H9 (cell line): ENCODE data around the gene GUCY2D. TPM values are rescaled to one million over a fixed set of nuclear protein-coding genes. Genes with fewer than 3 reads are reported as not detected.

ENCODE experiments used
- DNase-seq: peaks from one replicate; pipeline ENCODE4 v3.0.0-alpha.2; 2017
- H2AFZ ChIP-seq: one replicate; pipeline ENCODE4 v1.6.1; 2013; ENCODE audit warnings: mild to moderate bottlenecking, low read length, control low read depth, moderate library complexity
- H2AK5ac ChIP-seq: 2 replicates; pipeline ENCODE4 v1.6.1; 2013; ENCODE audit warnings: low read length, control low read depth, mixed read lengths; ENCODE audit not compliant: insufficient read length
- H2BK120ac ChIP-seq: one replicate; pipeline ENCODE4 v1.6.1; 2013; ENCODE audit warnings: low read depth, mild to moderate bottlenecking, low read length, control low read depth, inconsistent platforms; ENCODE audit not compliant: poor library complexity, severe bottlenecking
- H2BK12ac ChIP-seq: 2 replicates; pipeline ENCODE4 v1.6.1; 2013; ENCODE audit warnings: low read length, control low read depth, mixed read lengths, low read depth; ENCODE audit not compliant: insufficient read length
- H2BK15ac ChIP-seq: 2 replicates; pipeline ENCODE4 v1.6.1; 2013; ENCODE audit warnings: low read depth, low read length, control low read depth
- H2BK20ac ChIP-seq: one replicate; pipeline ENCODE4 v1.6.1; 2013; ENCODE audit warnings: low read depth, mild to moderate bottlenecking, low read length, control low read depth, inconsistent platforms; ENCODE audit not compliant: poor library complexity, severe bottlenecking
- H2BK5ac ChIP-seq: 2 replicates; pipeline ENCODE4 v1.6.1; 2013; ENCODE audit warnings: low read length, control low read depth, mixed read lengths; ENCODE audit not compliant: insufficient read length
- H3K14ac ChIP-seq: 2 replicates; pipeline ENCODE4 v1.6.1; 2013; ENCODE audit warnings: low read length, control low read depth; ENCODE audit not compliant: insufficient read depth
- H3K18ac ChIP-seq: 2 replicates; pipeline ENCODE4 v1.6.1; 2013; ENCODE audit warnings: low read depth, mild to moderate bottlenecking, mixed read lengths, low read length, control low read depth; ENCODE audit not compliant: insufficient read length
- H3K23ac ChIP-seq: 2 replicates; pipeline ENCODE4 v1.6.1; 2013; ENCODE audit warnings: low read length, control low read depth, mixed read lengths, low read depth; ENCODE audit not compliant: insufficient read length
- H3K23me2 ChIP-seq: 2 replicates; pipeline ENCODE4 v1.6.1; 2013; ENCODE audit warnings: low read depth, mild to moderate bottlenecking, mixed read lengths, low read length, control low read depth; ENCODE audit not compliant: insufficient read length, poor library complexity, severe bottlenecking
- H3K27ac ChIP-seq: 2 replicates; pipeline ENCODE4 v1.5.1; 2013; ENCODE audit warnings: low read length, control low read depth, mixed read lengths, low read depth; ENCODE audit not compliant: insufficient read length
- H3K27me3 ChIP-seq: 2 replicates; pipeline ENCODE4 v1.6.1; 2013; ENCODE audit warnings: low read length, control low read depth, inconsistent platforms; ENCODE audit not compliant: insufficient read depth
- H3K4ac ChIP-seq: 2 replicates; pipeline ENCODE4 v1.6.1; 2013; ENCODE audit warnings: low read depth, mild to moderate bottlenecking, control low read depth, inconsistent platforms, low read length, moderate library complexity
- H3K4me1 ChIP-seq: 2 replicates; pipeline ENCODE4 v1.6.1; 2013; ENCODE audit warnings: low read length, control low read depth, inconsistent platforms; ENCODE audit not compliant: insufficient read depth
- H3K4me2 ChIP-seq: 2 replicates; pipeline ENCODE4 v1.6.1; 2013; ENCODE audit warnings: low read length, control low read depth, mixed read lengths; ENCODE audit not compliant: insufficient read length, insufficient read depth
- H3K56ac ChIP-seq: 2 replicates; pipeline ENCODE4 v1.6.1; 2013; ENCODE audit warnings: low read depth, mild to moderate bottlenecking, mixed read lengths, low read length, control low read depth; ENCODE audit not compliant: insufficient read length
- H3K79me1 ChIP-seq: 2 replicates; pipeline ENCODE4 v1.6.1; 2013; ENCODE audit warnings: low read depth, mild to moderate bottlenecking, moderate library complexity, low read length, control low read depth, inconsistent platforms; ENCODE audit not compliant: insufficient read depth, poor library complexity, severe bottlenecking
- H3K79me2 ChIP-seq: 2 replicates; pipeline ENCODE4 v1.6.1; 2013; ENCODE audit warnings: low read length, control low read depth, inconsistent platforms; ENCODE audit not compliant: insufficient read depth
- H3K9ac ChIP-seq: 2 replicates; pipeline ENCODE4 v1.6.1; 2013; ENCODE audit warnings: low read length, control low read depth, mixed read lengths; ENCODE audit not compliant: insufficient read length; ENCODE audit errors: extremely low read depth
- H3K9me3 ChIP-seq: one replicate; pipeline ENCODE4 v1.6.1; 2013; ENCODE audit warnings: low read depth, low read length, inconsistent platforms; ENCODE audit not compliant: control insufficient read depth
- H3T11ph ChIP-seq: one replicate; pipeline ENCODE4 v1.6.1; 2013; ENCODE audit warnings: mild to moderate bottlenecking, low read length, control low read depth, inconsistent platforms
- H4K20me1 ChIP-seq: one replicate; pipeline ENCODE4 v1.6.1; 2013; ENCODE audit not compliant: control insufficient read depth, insufficient read length, insufficient read depth
- H4K5ac ChIP-seq: 2 replicates; pipeline ENCODE4 v1.6.1; 2013; ENCODE audit warnings: low read depth, mild to moderate bottlenecking, mixed read lengths, low read length, control low read depth; ENCODE audit not compliant: insufficient read length
- H4K8ac ChIP-seq: replicated peaks from 2 replicates; pipeline ENCODE4 v1.6.1; 2013; ENCODE audit warnings: low read length, control low read depth, mixed read lengths, low read depth; ENCODE audit not compliant: insufficient read length
- H4K91ac ChIP-seq: 2 replicates; pipeline ENCODE4 v1.6.1; 2013; ENCODE audit warnings: low read depth, mild to moderate bottlenecking, moderate library complexity, mixed read lengths, low read length, control low read depth; ENCODE audit not compliant: insufficient read length
- H3K27ac Mint-ChIP-seq, 3 experiments: 2 replicates in 2 of 3; 3 replicates in 1 of 3; pipeline ENCODE4 v1.8.0; 2020 to 2021; ENCODE audit warnings: mixed read lengths in 3 of 3, mild to moderate bottlenecking in 1 of 3, moderate library complexity in 1 of 3
- H3K27me3 Mint-ChIP-seq: 2 replicates; pipeline ENCODE4 v1.8.0; 2021; ENCODE audit warnings: low read depth, mild to moderate bottlenecking, moderate library complexity, mixed read lengths
- H3K36me3 Mint-ChIP-seq, 3 experiments: 2 replicates in 2 of 3; 3 replicates in 1 of 3; pipeline ENCODE4 v1.8.0; 2020 to 2021; ENCODE audit warnings: low read depth in 3 of 3, mixed read lengths in 3 of 3; ENCODE audit not compliant: insufficient read depth in 1 of 3
- H3K4me1 Mint-ChIP-seq, 2 experiments: 2 replicates each; pipeline ENCODE4 v1.8.0; 2020; ENCODE audit warnings: mixed read lengths in 2 of 2
- H3K4me3 Mint-ChIP-seq, 2 experiments: 2 replicates in 1 of 2; 3 replicates in 1 of 2; pipeline ENCODE4 v1.8.0; 2020 to 2021; ENCODE audit warnings: mild to moderate bottlenecking in 2 of 2, mixed read lengths in 2 of 2, moderate library complexity in 1 of 2
- H3K9me3 Mint-ChIP-seq, 2 experiments: 2 replicates in 1 of 2; 3 replicates in 1 of 2; pipeline ENCODE4 v1.8.0; 2020; ENCODE audit warnings: mild to moderate bottlenecking in 2 of 2, mixed read lengths in 2 of 2, moderate library complexity in 1 of 2
- WGBS: extraction: QIAGEN DNeasy Blood & Tissue Kit; methylation state at CpG from one replicate; pipeline ENCODE4 v1.1.7; 2013; ENCODE audit warnings: missing lambda C conversion rate, low lambda C conversion rate, mixed read lengths; ENCODE audit not compliant: insufficient read length; ENCODE audit errors: extremely low coverage; 5-methylcytosine and 5-hydroxymethylcytosine counted together
- total RNA-seq: library from RNA; stranded (reverse); gene quantifications from 2 replicates; pipeline ENCODE4 v1.2.1, GENCODE V29; 2021
- TF ChIP-seq, protein P1 (sequence below): fragments of 200-600 bp; sonication (generic); conservative IDR thresholded peaks from 3 replicates; pipeline ENCODE4 v1.8.0; 2021; ENCODE audit warnings: antibody characterized with exemption, mild to moderate bottlenecking

GUCY2D gene
- total RNA-seq, 1 experiment from 2014 or later = 0.15 TPM

DNA sequence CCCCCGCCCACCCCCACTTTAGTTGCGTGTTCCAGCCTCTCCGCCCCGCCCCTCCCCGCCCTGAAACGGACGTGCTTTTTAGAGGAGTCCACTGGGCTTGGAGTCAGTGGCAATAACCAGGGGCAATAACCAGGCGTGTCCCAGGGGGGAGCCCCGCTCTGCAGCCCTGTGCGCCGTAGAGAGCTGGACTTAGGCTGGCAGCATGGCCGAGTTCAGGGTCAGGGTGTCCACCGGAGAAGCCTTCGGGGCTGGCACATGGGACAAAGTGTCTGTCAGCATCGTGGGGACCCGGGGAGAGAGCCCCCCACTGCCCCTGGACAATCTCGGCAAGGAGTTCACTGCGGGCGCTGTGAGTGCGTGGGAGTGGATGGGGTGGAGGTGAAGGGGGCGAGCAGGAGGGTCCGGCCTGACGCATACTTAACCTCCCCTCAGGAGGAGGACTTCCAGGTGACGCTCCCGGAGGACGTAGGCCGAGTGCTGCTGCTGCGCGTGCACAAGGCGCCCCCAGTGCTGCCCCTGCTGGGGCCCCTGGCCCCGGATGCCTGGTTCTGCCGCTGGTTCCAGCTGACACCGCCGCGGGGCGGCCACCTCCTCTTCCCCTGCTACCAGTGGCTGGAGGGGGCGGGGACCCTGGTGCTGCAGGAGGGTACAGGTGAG, 36.7 kb downstream of the GUCY2D start, which contains the start of gene ALOX15B:
ALOX15B (plus strand) TSS at position 106 of the 657 bp plus-strand sequence; CDS start at position 203, 97 bp downstream.
- WGBS = no CpG with 5 or more reads among the region's 37 CpGs
- H2BK5ac ChIP-seq = no peak within 1 kb of the TSS
- no peaks in the 10 kb centered on the region for H3K27me3 ChIP-seq
- H4K5ac ChIP-seq = no peak within 1 kb of the TSS
- H3K4me1 ChIP-seq = peaks cover 2% of the 10 kb centered on the region; the same call in 1 of the 2 replicates
- H3K18ac ChIP-seq = no peak within 1 kb of the TSS
- Mint-ChIP-seq H3K4me1 (peaks cover 8 to 9% of the 10 kb centered on the region in 2 experiments), H3K4me3 (no peak within 1 kb of the TSS; a peak in 2 of 5 replicates), H3K27me3 (peaks cover 15% of the 10 kb centered on the region), H3K9me3 (no peaks in the 10 kb centered on the region; a peak in 2 of 5 replicates), H3K36me3 (no peaks in the 10 kb centered on the region; a peak in 1 of 7 replicates), H3K27ac (peak within 1 kb of the TSS in 1 of 3 experiments; percentile 65; a peak in 1 of 7 replicates)
- H3K9ac ChIP-seq = no peak within 1 kb of the TSS
- H4K91ac ChIP-seq = no peak within 1 kb of the TSS
- H2BK12ac ChIP-seq = no peak within 1 kb of the TSS
- no peaks in the 10 kb centered on the region for H4K20me1 ChIP-seq
- H2BK120ac ChIP-seq = no peak within 1 kb of the TSS
- H2AK5ac ChIP-seq = no peak within 1 kb of the TSS
- H3K4me2 ChIP-seq = peak within 1 kb of the TSS; percentile 18
- H3K14ac ChIP-seq = no peak within 1 kb of the TSS; the same call in none of the 2 replicates
- H3K79me2 ChIP-seq = no peaks in the 10 kb centered on the region
- no peak within 1 kb of the TSS for H3K56ac ChIP-seq
- H3K4ac ChIP-seq = no peak within 1 kb of the TSS
- no peak within 1 kb of the TSS for H2BK15ac ChIP-seq
- peak; percentile 81 for DNase-seq
- no peak within 1 kb of the TSS for H4K8ac ChIP-seq
- H3K23ac ChIP-seq = no peak within 1 kb of the TSS
- H3T11ph ChIP-seq = no peak within 1 kb of the TSS
- H2AFZ ChIP-seq = no peak within 1 kb of the TSS
- no peaks in the 10 kb centered on the region for H3K23me2 ChIP-seq
- no peak within 1 kb of the TSS for H2BK20ac ChIP-seq
- H3K9me3 ChIP-seq = no peaks in the 10 kb centered on the region
- no peaks in the 10 kb centered on the region for H3K79me1 ChIP-seq
- TF ChIP-seq, protein P1, sequence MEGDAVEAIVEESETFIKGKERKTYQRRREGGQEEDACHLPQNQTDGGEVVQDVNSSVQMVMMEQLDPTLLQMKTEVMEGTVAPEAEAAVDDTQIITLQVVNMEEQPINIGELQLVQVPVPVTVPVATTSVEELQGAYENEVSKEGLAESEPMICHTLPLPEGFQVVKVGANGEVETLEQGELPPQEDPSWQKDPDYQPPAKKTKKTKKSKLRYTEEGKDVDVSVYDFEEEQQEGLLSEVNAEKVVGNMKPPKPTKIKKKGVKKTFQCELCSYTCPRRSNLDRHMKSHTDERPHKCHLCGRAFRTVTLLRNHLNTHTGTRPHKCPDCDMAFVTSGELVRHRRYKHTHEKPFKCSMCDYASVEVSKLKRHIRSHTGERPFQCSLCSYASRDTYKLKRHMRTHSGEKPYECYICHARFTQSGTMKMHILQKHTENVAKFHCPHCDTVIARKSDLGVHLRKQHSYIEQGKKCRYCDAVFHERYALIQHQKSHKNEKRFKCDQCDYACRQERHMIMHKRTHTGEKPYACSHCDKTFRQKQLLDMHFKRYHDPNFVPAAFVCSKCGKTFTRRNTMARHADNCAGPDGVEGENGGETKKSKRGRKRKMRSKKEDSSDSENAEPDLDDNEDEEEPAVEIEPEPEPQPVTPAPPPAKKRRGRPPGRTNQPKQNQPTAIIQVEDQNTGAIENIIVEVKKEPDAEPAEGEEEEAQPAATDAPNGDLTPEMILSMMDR = no peak
- H3K27ac ChIP-seq = no peak within 1 kb of the TSS
